ENCODE data around the gene PRELP. TPM values are rescaled to one million over a fixed set of nuclear protein-coding genes. Genes with fewer than 3 reads are reported as not detected.

Gene PRELP
- total RNA-seq, 1 experiment from 2014 or later = not detected

- intact Hi-C loops (cut with micrococcal nuclease; ENCODE audit: unreplicated experiment) (no loop called here), in situ Hi-C loops (cut with HindIII; ENCODE audit: low pct_unique_long_range_greater_than_20kb, low sequenced_read_pairs) (no loop called here)
- ATAC-seq (no peak), DNase-seq (ENCODE audit: low read depth, low spot score) (no peak)
- no peak overlapping the region for H3K4me3 ChIP-seq (ENCODE audit: low read depth in 2 of 2, low read length in 2 of 2)
- no peak overlapping the region for H3K27ac ChIP-seq (ENCODE audit: low read length)
- H3K36me3 ChIP-seq (ENCODE audit: control insufficient read depth, insufficient read depth, low read length) = no peaks in the 10 kb centered on the region
- no peaks in the 10 kb centered on the region for H3K27me3 ChIP-seq (ENCODE audit: control insufficient read depth, insufficient read depth, low read length)
- no peaks in the 10 kb centered on the region for H3K4me1 ChIP-seq (ENCODE audit: control insufficient read depth, insufficient read depth, low read length)
- H3K9me3 ChIP-seq (ENCODE audit: control insufficient read depth, insufficient read depth, low read depth, low read length) = no peaks in the 10 kb centered on the region
- TF ChIP-seq SIN3A (IDR thresholded peaks at IDR 0.05; ENCODE audit: borderline replicate concordance, insufficient read depth, low read depth, low read length) = no peak
- no peak for TF ChIP-seq CTCF (IDR thresholded peaks at IDR 0.05)
- TF ChIP-seq TCF7L2 (IDR thresholded peaks at IDR 0.05; ENCODE audit: low read depth, low read length) = no peak
- TF ChIP-seq POLR2AphosphoS5 (IDR thresholded peaks at IDR 0.05; ENCODE audit: low read depth, low read length) = no peak
- ChIA-PET POLR2A (no interaction called here), CTCF (no interaction called here)
- no TSS peak for BruUV-seq (replicated peaks)
Measured at GRCh38 chr1:203524824-203525223, 49.2 kb downstream of the PRELP start.

- POLR2A ChIA-PET = no interaction called here
- no peaks in the 10 kb centered on the region for H3K36me3 ChIP-seq (ENCODE audit: control insufficient read depth, insufficient read depth, low read length)
- no TSS peak for BruUV-seq (replicated peaks)
- CTCF ChIA-PET = interaction anchor here (0.7 kb wide), 1 partner anchor 255 kb away, joined by 3 read pairs; no protein-coding TSS in a partner anchor
- H3K4me1 ChIP-seq (ENCODE audit: control insufficient read depth, insufficient read depth, low read length) = no peaks in the 10 kb centered on the region
- intact Hi-C loops (cut with micrococcal nuclease; ENCODE audit: unreplicated experiment) = no loop called here
- no peak overlapping the region for H3K27ac ChIP-seq (ENCODE audit: low read length)
- no peaks in the 10 kb centered on the region for H3K27me3 ChIP-seq (ENCODE audit: control insufficient read depth, insufficient read depth, low read length)
- TF ChIP-seq REST (IDR thresholded peaks at IDR 0.05; ENCODE audit: insufficient read depth in 1 of 2, low read depth in 2 of 2, low read length in 1 of 2) (no peak), CTCF (IDR thresholded peaks at IDR 0.05) (no peak), TCF7L2 (IDR thresholded peaks at IDR 0.05; ENCODE audit: low read depth, low read length) (no peak), POLR2AphosphoS5 (IDR thresholded peaks at IDR 0.05; ENCODE audit: low read depth, low read length) (no peak)
- in situ Hi-C loops (cut with HindIII; ENCODE audit: low pct_unique_long_range_greater_than_20kb, low sequenced_read_pairs) = no loop called here
- DNase-seq (ENCODE audit: low read depth, low spot score) (no peak), ATAC-seq (no peak)
- H3K9me3 ChIP-seq (ENCODE audit: control insufficient read depth, insufficient read depth, low read depth, low read length) = no peaks in the 10 kb centered on the region
- H3K4me3 ChIP-seq (ENCODE audit: low read depth in 2 of 2, low read length in 2 of 2) = no peak overlapping the region
Measured at GRCh38 chr1:203525685-203526084, 50.1 kb downstream of the PRELP start.
